ENCODE data around the gene RPS6KB2.

DNA sequence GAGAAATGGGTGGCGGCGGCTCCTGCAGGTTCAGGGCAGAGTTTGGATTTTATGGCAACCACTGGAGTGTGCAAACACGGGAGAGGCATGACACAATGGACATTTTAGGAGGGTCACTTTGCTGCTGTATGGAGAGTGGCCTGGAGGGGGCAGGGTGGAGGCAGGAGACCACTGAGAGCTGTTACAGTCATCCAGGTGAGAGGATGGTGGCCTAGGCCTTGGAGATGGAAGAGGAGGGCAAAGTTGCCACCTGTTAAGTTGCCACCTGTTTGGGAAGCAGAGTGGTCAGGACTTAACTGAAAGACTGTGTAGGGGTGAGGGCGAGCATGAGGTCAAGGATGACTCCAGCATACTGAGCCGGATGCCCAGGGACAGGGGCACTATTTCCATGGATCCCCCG is 38.8 kb upstream of the RPS6KB2 start:
- TF ChIP-seq CTCF (IDR thresholded peaks at IDR 0.05) (peak in 3 of 4 experiments; percentile 35 to 55 (median 54)), POLR2A (IDR thresholded peaks at IDR 0.05) (no peak)

All from uterus (tissue), 2 donors.